Hepatocyte (in vitro differentiated cells): ENCODE results near the gene TBC1D24.

ENCODE experiments used
- EZH2 ChIP-seq: fragments of 200-600 bp; sonication (generic); IDR thresholded peaks from 2 replicates; pipeline ENCODE4 v1.6.1; 2016; ENCODE audit warnings: antibody characterized with exemption, mild to moderate bottlenecking, borderline replicate concordance
- TF ChIP-seq, protein P1 (sequence below): fragments of 200-600 bp; sonication (generic); IDR thresholded peaks from 2 replicates; pipeline ENCODE4 v1.5.1; 2016; ENCODE audit warnings: antibody characterized with exemption, mild to moderate bottlenecking; ENCODE audit not compliant: poor library complexity

DNA sequence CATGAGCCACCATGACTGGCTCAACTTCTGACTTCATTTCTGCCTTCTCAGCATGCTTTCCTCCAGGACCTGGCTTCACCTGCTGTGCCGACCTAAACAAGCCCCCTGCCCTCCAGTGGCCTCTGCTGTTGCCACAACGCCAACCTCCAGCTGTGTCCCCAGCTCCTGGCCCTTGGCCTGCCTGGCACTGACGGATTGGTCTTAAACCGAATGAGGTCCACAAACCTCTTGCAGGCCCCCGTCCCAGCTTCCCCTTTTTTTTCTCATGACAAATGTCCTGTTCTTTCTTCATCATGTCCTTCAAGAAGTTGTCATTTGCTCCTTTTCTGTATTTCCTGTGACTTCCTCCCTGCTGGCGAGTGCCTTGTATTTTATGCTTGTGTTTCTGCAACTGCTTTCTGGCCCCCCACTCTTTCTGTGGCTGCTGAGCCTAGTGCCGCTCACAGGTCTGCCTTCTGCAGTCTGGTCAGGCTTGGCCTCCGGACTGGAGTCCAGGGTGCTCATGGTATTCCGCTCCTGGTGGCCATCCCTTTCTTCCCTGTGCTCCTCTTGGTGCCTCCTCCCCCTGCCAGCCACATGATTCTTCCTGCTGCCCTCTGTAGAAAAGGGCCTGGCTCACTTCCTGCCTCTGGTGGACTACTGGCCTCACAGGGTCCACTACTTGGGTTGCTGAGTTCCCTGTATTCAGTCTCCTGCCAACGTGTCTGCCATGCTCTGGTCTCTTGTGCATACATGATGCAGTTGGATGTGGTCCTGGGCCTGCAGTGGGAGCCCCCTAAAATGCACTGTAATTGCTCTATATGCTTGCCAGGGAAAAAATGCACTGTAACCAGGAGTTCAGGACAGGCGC, 41.7 kb downstream of the TBC1D24 start:
- TF ChIP-seq, protein P1, sequence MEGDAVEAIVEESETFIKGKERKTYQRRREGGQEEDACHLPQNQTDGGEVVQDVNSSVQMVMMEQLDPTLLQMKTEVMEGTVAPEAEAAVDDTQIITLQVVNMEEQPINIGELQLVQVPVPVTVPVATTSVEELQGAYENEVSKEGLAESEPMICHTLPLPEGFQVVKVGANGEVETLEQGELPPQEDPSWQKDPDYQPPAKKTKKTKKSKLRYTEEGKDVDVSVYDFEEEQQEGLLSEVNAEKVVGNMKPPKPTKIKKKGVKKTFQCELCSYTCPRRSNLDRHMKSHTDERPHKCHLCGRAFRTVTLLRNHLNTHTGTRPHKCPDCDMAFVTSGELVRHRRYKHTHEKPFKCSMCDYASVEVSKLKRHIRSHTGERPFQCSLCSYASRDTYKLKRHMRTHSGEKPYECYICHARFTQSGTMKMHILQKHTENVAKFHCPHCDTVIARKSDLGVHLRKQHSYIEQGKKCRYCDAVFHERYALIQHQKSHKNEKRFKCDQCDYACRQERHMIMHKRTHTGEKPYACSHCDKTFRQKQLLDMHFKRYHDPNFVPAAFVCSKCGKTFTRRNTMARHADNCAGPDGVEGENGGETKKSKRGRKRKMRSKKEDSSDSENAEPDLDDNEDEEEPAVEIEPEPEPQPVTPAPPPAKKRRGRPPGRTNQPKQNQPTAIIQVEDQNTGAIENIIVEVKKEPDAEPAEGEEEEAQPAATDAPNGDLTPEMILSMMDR = no peak
- no peak for TF ChIP-seq EZH2
